SK-N-SH (cell line): ENCODE results near the gene OSBPL7. TPM values are rescaled to one million over a fixed set of nuclear protein-coding genes. Genes with fewer than 3 reads are reported as not detected.
A peak's percentile ranks its signal among the peaks of the same experiment; 100 is the strongest.

Experiments
- CTCF ChIP-seq: fragments of 200-600 bp; sonication (generic); IDR thresholded peaks from 2 replicates; pipeline ENCODE4 v1.6.1; 2017; ENCODE audit warnings: antibody characterized with exemption, mild to moderate bottlenecking, moderate library complexity
- ELF1 ChIP-seq: IDR thresholded peaks from 2 replicates; pipeline ENCODE4 v1.4.0; 2012
- FOXJ3 ChIP-seq: sonication (generic); formaldehyde crosslinking; IDR thresholded peaks from 2 replicates; pipeline ENCODE4 v1.5.1; 2020; ENCODE audit warnings: mild to moderate bottlenecking, missing genetic modification reagents
- FOXM1 ChIP-seq: IDR thresholded peaks from 2 replicates; pipeline ENCODE4 v1.4.0; 2012; ENCODE audit warnings: low read depth, mild to moderate bottlenecking
- JUND ChIP-seq: IDR thresholded peaks from 2 replicates; pipeline ENCODE4 v1.4.0; 2012
- MEF2A ChIP-seq: IDR thresholded peaks from 2 replicates; pipeline ENCODE4 v1.4.0; 2012; ENCODE audit warnings: low read depth, borderline replicate concordance
- MXI1 ChIP-seq: IDR thresholded peaks from 2 replicates; pipeline ENCODE4 v1.6.1; 2012; ENCODE audit warnings: mild to moderate bottlenecking, low read depth, low read length, improper control_type of control experiment
- NRF1 ChIP-seq: IDR thresholded peaks from 2 replicates; pipeline ENCODE4 v1.6.1; 2012; ENCODE audit warnings: low read depth, mild to moderate bottlenecking, low read length
- PBX3 ChIP-seq: IDR thresholded peaks from 2 replicates; pipeline ENCODE4; 2012
- POLR2AphosphoS5 ChIP-seq: IDR thresholded peaks from 2 replicates; pipeline ENCODE4 v1.6.1; 2012; ENCODE audit warnings: low read depth, low read length
- RAD21 ChIP-seq: IDR thresholded peaks from 2 replicates; pipeline ENCODE4 v1.6.1; 2012; ENCODE audit warnings: mild to moderate bottlenecking, low read length
- RFX5 ChIP-seq: IDR thresholded peaks from 2 replicates; pipeline ENCODE4 v1.6.1; 2012; ENCODE audit warnings: mild to moderate bottlenecking, improper control_type of control experiment, low read length
- SMC3 ChIP-seq: IDR thresholded peaks from 2 replicates; pipeline ENCODE4 v1.6.1; 2012; ENCODE audit warnings: low read depth, low read length, improper control_type of control experiment
- TAF1 ChIP-seq: IDR thresholded peaks from 2 replicates; pipeline ENCODE4 v1.6.1; 2012; ENCODE audit warnings: low read depth, mild to moderate bottlenecking, low read length, moderate library complexity, borderline replicate concordance
- TCF12 ChIP-seq: IDR thresholded peaks from 2 replicates; pipeline ENCODE4 v1.4.0; 2012
- TEAD4 ChIP-seq: IDR thresholded peaks from 2 replicates; pipeline ENCODE4 v1.4.0; 2012; ENCODE audit warnings: mild to moderate bottlenecking, borderline replicate concordance; ENCODE audit not compliant: insufficient read depth
- YY1 ChIP-seq: IDR thresholded peaks from 2 replicates; pipeline ENCODE4 v1.4.0; 2012; ENCODE audit warnings: low read depth, mild to moderate bottlenecking
- polyA plus RNA-seq, 3 experiments: library from polyadenylated mRNA; depleted of rRNA; stranded (reverse); fragments of >200 nt; gene quantifications; 2 replicates each; pipeline ENCODE4 v1.2.3, GENCODE V29; 2012
- TF ChIP-seq, protein P1 (sequence below): IDR thresholded peaks from 2 replicates; pipeline ENCODE4 v1.4.0; 2012; ENCODE audit warnings: low read depth, borderline replicate concordance

The OSBPL7 gene
- polyA plus RNA-seq, 1 of the 3 experiments (the other 2 are of a cell fraction) = 23.7 TPM

DNA sequence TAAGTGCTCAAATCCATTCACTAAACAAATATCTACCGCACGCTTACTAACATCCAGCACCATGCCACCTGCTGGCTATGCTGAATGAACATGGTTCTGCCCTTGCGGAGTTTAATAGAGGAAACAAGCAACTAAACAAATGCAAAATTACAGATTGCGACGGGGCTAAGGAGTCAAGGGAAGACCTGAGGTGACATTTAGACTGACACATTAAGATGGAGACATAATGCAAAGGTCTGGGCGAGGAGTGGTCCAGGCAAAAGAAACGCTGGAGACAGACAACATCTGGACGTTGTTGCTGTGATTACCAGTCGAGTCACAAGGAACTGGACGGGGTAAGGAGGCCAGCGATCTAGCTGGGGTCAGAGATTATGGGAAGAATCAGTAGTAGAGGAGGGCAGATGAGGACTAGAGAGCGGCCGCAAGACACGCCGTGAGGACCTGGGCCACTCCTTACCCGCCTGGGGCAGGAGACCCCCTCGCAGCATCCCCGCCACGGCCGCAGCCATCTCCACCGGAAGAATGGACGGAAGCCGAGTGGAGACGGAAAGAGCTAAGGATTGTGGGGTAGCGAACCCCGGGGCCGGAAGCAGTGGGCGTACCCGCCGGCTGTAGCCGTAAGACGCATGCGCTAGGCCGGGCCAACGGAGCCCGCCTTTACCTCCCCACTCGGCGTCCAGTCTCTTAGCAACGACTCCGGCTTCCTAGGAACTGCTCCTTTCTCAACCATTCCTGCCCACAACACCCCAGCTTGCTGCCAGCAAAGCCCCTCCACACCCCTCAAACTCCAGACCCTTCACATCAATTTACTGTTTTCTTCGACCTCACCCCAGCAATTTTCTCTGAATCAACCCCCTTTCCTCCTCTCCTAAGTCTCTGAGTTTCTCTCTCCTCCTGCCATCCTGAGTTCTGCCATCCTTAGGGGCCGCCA lies 9.7 kb upstream of the OSBPL7 start, which contains the start of the genes LRRC46 and MRPL10 (continued):
- no peak; the same call in 1 of the 2 replicates for TF ChIP-seq FOXJ3
- TF ChIP-seq, protein P1, sequence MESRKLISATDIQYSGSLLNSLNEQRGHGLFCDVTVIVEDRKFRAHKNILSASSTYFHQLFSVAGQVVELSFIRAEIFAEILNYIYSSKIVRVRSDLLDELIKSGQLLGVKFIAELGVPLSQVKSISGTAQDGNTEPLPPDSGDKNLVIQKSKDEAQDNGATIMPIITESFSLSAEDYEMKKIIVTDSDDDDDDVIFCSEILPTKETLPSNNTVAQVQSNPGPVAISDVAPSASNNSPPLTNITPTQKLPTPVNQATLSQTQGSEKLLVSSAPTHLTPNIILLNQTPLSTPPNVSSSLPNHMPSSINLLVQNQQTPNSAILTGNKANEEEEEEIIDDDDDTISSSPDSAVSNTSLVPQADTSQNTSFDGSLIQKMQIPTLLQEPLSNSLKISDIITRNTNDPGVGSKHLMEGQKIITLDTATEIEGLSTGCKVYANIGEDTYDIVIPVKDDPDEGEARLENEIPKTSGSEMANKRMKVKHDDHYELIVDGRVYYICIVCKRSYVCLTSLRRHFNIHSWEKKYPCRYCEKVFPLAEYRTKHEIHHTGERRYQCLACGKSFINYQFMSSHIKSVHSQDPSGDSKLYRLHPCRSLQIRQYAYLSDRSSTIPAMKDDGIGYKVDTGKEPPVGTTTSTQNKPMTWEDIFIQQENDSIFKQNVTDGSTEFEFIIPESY = peak; percentile 80; the same call in 1 of the 2 replicates
- TF ChIP-seq TEAD4 = no peak
- TF ChIP-seq FOXM1 = no peak
- peak; percentile 94 for TF ChIP-seq ELF1
- TF ChIP-seq NRF1 = peak; percentile 92
- TF ChIP-seq MEF2A = no peak
- no peak for TF ChIP-seq JUND
- TF ChIP-seq RFX5 = no peak; the same call in 1 of the 2 replicates
- TF ChIP-seq POLR2AphosphoS5 = peak; percentile 99
- TF ChIP-seq SMC3 = no peak
- TF ChIP-seq CTCF = peak; percentile 77
- TF ChIP-seq MXI1 = peak; percentile 82
- TF ChIP-seq PBX3 = no peak
- TF ChIP-seq TAF1 = peak; percentile 98
- peak; percentile 28; the same call in 1 of the 2 replicates for TF ChIP-seq RAD21
- TF ChIP-seq YY1 = peak; percentile 96
- 0 out of 2 replicates have a peak, but pooled peaks have one; percentile 50 for TF ChIP-seq TCF12
